LoVo (cell line): ENCODE measurements around the gene MERTK.
"Not testable (repeated sequence)": the region's sequence is repeated elsewhere in the genome, so short reads cannot be mapped to it uniquely, and the experiment has no call there.

Experiments used
- DNase-seq: peaks from one replicate; pipeline ENCODE4 v3.0.0-alpha.2; 2016; ENCODE audit warnings: low spot score

The MERTK gene

GRCh38 chr2:111945444-111946293 is 47.3 kb downstream of the MERTK start:
- DNase-seq, result no peak

GRCh38 chr2:111946294-111947114 is 48.1 kb downstream of the MERTK start:
- peak; percentile 90 for DNase-seq

- no peak for DNase-seq
Observed at GRCh38 chr2:111947219-111947618, 48.8 kb downstream of the MERTK start.

- no peak for DNase-seq
Observed at GRCh38 chr2:111948832-111949231, 50.4 kb downstream of the MERTK start.

GRCh38 chr2:111950236-111950635 is 51.8 kb downstream of the MERTK start:
- no peak for DNase-seq

- no peak for DNase-seq
Observed at GRCh38 chr2:111951486-111951885, 53.1 kb downstream of the MERTK start.

- no peak for DNase-seq
Observed at GRCh38 chr2:111952871-111953452, 54.6 kb downstream of the MERTK start.

GRCh38 chr2:111954602-111955332 is 56.4 kb downstream of the MERTK start:
- DNase-seq, result no peak

GRCh38 chr2:111957872-111958354 is 59.5 kb downstream of the MERTK start:
- no peak for DNase-seq

GRCh38 chr2:111958901-111959300 is 60.5 kb downstream of the MERTK start:
- no peak for DNase-seq

GRCh38 chr2:111961663-111962062 is 63.3 kb downstream of the MERTK start:
- DNase-seq, result no peak

- not testable (repeated sequence) for DNase-seq
Observed at GRCh38 chr2:111963086-111963485, 64.7 kb downstream of the MERTK start.

- DNase-seq, result not testable (repeated sequence)
Observed at GRCh38 chr2:111963508-111963907, 65.1 kb downstream of the MERTK start.

- no peak for DNase-seq
Observed at GRCh38 chr2:111965062-111965461, 66.7 kb downstream of the MERTK start.

GRCh38 chr2:111966241-111966640 is 67.8 kb downstream of the MERTK start:
- no peak for DNase-seq

- no peak for DNase-seq
Observed at GRCh38 chr2:111967018-111967417, 68.6 kb downstream of the MERTK start.

GRCh38 chr2:111970453-111970852 is 72.0 kb downstream of the MERTK start:
- no peak for DNase-seq

GRCh38 chr2:111972955-111973565 is 74.7 kb downstream of the MERTK start:
- no peak for DNase-seq

- no peak for DNase-seq
Observed at GRCh38 chr2:111973701-111974100, 75.3 kb downstream of the MERTK start.

- peak; percentile 86 for DNase-seq
Observed at GRCh38 chr2:111975053-111975552, 76.7 kb downstream of the MERTK start.

- DNase-seq, result no peak
Observed at GRCh38 chr2:111975819-111976218, 77.4 kb downstream of the MERTK start.
